RPMI8226 (cell line): ENCODE results near the gene STMN1.

Source experiments
- DNase-seq: peaks from one replicate; pipeline ENCODE4 v3.0.0-alpha.2; 2015

The STMN1 gene

DNA sequence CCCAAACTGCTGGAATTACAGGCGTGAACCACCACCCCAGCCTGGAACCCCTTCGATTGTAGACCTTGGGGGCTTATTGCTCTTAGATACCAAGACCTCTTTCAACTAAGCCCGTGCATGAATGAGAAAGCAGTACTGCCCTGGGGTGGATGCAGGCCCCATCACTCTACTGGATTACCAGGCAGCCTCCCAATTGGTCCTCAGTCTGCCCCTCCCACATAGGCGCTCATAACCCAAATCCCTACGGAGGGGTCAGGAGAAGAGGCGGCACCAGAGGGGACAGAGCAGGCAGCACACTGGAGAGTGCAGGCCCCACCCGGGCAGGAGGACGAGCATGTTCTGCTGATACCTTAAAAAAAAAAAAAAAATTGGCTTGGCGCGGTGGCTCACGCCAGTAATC is 12.4 kb upstream of the STMN1 start:
- no peak for DNase-seq

DNA sequence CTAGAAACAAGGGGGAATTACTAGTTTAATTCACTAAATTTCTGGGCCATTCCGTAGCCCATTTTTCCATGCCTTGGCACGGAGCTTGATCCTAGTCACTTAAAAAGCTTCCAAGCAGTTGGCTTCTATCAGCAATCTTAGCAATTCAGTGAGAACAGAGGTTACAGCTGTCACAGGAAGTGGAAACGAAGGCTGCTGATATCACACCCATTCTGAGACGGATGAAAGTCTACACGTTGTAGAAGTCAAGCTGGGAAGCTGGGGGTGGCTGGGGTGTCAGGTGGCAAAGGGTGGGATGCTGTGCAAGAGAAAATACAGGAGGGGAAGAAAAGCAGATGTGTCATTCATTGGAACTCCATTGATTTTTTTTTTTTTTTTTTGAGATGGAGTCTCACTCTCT is 11.8 kb upstream of the STMN1 start:
- DNase-seq: no peak

DNA sequence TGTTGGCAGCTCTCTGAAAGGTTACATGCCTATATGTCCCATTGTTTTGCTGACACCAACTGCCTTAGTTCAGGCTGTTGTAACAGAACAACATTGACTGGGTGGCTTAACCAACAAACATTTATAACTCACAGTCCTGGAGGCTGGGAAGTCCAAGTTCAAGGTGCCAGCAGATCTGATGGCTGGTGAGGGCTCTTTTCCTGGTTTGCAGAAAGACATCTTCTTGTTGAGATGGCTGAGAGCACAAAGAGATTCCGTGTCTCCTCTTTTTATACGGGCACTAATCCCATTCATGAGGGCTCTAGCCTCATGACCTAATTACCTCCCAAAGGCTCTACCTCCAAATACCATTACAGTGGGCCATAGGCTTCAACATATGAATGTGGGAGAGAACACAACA is 10.2 kb upstream of the STMN1 start:
- DNase-seq: no peak

DNA sequence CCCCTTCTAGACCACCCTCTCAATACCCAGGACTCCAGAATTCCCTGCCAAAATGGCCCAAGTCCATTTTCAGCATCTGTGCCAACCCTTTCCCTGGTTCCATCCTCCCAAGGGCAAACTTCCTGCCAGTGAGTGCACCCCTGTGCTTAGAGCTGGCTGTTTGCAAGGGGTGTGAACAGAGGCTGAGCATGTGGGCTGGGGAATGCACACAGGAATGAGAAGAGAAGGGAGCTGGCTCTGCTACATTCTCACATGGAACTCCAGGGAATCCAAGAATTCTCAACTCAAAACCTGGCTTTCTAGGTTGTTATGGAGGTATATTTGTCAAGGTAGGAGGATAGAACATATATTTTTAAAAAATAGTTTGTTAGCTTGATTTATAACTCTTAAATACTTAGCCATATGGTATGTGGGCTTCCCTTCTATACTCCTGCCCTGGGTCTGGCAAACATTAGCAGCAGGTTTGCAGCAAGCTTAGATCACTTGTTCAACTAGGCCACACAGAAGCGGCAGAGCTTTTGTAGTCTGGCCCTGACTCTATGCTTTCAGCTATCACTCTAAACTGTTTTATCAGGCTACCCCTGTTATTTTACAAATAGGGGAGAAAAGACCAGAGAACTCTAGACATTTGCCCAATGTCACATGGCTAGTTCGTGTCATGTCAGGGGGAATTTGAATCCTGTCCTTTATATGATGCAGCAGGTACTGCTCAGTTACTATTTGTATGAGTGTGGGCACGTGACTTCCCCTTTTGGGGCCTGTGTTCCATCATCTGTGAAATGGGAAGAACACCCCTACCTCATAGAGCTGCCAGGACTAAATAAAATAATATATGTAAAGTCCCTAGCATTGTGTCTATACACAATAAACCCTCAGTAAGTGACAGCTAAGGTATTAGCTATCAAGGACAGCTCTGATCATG is 8.1 kb upstream of the STMN1 start:
- DNase-seq: no peak

DNA sequence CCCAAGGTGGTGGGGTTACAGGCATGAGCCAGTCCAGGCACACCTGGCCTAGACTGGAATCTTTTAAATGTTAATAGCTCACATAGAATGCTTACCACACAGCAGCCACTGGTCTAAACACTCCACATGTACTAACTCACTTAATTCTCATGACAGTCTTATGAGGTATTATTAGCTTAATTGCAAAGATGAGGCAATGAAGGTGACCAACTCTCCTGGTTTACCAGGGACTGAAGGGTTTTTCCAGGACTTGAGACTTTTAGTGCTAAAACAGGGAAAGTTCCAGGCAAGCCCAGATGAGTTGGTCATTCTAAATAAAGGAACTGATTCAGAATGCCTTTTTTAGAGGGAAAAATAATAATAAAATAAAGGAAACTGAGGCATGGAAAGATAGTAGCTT is 7.0 kb upstream of the STMN1 start:
- no peak for DNase-seq

DNA sequence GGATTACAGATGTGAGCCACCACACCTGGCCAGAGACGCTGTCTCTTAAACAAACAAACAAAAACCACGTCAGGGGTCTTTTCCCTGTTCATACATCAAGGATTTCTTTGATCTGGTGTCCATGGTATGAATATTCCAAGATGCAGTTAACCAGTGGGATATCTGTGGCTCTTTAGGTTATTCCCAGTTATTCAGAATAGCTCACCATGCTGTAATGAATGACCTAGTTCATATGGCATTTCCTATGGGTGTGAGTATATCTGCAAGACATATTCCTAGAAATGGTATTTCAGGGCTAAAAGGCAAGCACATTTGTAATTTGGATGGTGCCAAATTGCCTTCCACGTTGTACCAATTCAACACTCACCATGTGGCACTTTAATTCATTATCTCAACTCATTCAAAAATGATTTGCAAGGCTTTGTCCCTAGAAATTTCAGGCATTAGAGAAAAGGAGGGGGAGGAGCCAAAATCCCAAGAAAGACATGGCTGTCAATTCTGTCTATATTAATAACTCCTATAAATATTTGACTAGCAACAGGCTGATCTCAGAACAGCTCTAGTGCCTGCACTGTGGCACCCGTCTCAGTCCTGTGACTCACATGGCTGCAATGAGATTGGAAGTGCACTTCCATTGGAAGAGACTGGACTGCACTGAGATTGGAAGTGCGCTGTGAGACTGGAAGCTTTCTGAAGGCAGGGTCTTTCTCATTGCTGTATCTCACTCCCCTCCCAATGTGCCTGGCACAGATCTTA is 6.0 kb upstream of the STMN1 start:
- DNase-seq: no peak

DNA sequence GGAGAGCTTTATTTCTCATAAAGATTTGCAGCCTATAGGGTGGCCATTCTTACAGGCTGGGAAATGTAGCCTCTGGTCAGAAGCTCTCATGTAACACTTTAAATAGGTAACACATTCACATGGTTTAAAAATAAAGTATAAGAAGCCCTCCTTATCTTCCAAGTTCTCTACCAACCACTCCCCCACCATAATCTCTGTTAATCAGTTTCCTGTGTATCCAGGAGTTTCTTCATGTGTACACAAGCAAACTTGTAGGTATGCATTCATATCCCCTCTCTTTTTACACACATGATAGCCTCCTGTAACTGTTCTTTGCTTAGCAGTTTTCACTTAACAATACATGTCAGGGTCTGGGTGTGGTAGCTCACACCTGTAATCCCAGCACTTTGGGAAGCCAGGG is 4.9 kb upstream of the STMN1 start:
- no peak for DNase-seq

DNA sequence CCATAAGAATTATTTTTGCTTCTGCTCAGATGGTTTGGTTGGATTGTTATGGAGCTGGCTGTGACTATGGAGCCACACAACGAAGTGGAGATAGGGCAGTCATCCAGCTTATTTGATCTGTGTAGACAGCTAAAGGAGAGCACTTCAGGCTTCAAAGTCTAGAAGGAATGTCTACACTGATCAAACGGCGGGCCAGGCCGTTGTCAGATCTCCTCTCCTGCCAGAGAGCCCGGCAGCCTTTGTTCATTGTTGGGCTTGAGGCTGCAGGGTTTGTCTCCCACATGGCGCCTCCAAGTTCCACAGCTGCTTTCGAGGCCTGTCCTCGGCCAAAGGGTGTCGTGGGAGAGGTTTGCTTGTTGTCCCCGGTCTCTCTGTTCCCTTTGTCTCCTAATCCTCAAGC is 2.8 kb upstream of the STMN1 start:
- no peak for DNase-seq

DNA sequence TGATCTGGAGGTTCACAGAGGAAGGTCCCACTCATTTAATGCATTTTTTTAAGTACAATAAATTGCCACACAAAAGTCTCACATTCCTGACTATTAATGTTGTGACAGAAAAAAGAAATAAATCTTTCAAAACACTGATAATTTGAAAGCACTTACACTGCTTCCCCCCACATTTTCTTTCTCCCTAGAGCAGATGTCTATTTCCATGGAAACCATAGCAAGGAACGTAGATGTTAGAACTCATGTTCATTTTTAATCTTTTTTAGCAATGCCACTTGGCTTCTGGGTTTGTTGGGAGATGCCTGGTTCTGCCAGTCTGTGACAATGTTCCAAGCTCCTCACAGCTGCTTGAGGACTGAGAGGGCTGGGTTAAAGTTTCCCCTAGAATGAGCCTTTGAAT is 1.9 kb upstream of the STMN1 start:
- DNase-seq: no peak

DNA sequence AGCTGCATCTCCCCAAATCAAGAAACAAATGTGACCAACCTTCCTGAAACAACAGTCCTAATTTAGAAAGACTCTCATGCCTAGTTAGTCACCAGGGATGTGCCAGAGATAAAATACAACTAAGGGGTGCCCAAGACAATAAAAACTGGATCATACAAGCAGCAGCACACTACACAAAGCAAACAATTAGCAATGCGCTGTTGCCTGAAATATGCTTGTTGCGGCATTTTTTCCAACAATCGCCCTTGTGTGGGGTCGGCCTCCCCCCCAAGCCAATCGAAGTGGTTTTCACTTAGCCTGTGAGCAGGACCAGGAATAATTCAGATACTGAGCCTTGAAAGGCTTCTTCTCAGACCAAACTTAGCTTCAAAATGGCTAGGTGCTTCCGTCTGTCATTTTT is 1.4 kb upstream of the STMN1 start:
- no peak for DNase-seq

DNA sequence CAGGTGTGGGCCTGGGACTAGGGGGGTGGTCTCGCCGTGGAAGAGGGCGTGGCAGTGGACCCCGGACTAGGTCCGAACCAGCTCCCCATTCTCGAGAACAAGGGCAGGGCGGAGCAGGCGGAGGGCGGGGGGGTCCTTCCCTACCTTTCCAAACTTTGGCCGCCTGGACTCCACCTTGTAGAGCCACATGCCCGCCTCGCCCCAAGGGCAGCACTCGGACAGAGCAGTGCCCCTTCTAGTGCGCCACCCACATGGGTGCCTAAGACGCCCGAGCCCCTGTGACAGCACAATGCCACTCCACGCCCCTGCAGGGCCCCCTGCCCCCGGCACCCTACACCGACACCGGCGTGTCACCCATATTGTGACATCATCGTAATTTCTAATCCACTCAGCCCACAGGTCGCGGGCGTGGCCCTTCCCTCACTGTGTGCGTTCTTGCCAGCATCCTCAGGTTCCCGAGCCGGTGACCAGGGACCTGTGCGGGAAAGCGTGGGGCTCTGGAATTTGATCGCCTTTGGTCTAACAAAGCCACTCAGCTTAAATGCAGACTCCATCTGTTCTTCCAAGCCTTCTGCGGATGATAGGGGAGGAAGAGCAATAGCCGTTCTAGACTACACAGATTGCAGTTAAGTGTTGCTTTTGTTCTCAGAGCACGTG is 553 bp upstream of the STMN1 start:
- DNase-seq: no peak

DNA sequence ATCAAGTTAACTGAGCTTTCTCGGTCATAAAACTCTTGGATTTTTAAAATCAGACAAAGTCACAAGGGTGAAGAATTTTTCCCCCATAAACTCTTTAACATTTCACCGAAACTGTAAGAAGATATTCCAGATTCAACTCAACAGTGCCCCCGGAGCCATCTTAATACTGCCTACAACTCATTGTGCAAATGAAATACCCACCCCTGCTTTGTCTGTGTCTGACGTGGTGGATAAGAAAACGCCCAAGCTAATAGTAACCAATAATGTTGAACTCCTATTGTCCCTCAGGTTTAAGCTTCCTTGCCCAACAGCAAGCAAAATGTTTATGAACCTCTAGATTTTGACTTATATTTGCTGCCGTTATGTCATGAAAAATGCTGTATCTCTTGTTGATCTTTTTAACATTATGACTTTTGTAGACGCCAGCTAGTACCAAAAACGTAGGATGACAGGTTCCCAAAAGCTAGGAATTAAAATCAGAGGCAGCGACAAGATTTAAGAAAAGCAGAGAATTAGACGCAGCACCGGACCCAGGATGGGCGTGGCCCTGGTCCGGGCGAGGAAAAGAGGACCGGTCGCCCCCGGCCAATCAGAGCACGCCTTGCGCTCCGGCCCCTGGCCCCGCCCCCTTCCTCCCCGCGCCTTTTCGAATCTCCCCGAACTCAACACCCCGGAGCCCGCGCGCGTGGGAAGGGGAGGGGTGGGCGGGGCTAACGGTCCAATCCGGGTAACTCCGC is 1.1 kb downstream of the STMN1 start:
- peak; percentile 96 for DNase-seq

DNA sequence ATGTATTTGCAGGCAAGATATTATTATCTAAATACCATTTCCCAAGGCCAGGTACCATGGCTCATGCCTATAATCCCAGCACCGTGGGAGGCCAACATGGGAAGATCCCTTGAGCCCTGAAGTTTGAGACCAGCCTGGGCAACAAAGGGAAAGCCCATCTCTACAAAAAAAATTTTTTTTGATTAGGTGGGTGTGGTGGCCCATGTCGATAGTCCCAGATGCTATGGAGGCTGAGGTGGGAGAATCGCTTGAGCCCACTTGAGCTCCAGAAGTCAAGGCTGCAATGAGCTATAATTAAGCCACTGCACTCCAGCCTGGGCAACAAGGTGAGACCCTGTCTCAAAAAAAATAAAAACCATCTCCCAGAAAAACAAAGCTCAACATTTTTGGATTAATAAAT is 2.2 kb downstream of the STMN1 start:
- DNase-seq: no peak

DNA sequence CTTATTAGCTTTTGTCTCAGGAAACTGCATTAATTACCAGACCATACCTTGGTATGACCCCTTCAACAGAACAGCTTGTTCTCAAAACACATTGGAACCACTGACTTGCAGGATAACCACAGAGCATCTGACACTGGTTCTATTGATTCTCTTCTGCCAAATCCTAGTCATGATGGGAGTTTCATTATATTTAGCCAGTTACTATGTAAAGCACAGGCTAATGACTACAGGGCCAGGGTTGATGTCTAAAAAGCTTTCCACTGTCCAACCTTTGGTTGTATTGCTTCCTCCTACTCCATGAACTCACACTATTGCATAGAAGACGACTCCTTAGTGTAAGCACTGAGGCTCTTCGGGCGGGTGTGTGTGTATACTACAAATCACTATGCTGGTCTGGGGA is 3.8 kb downstream of the STMN1 start:
- no peak for DNase-seq

DNA sequence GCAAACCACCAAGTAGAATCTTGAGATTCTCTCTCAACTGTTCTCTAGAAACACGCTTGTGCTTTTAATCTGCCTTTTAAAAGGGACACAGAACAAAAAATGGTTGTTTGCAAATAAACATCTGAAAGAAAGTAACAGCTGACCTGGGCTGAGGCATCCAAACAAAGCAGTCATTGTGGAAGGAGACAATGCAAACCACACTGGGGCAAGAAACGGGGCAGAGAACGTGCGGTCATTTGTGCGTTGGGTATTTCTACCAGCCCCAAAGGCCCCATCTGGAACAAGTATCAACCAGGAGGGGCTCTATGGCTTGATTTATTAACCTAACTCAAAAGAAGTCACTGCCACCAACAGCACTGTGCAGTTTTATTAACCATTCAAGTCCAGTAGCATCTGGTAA is 6.0 kb downstream of the STMN1 start:
- DNase-seq: no peak

DNA sequence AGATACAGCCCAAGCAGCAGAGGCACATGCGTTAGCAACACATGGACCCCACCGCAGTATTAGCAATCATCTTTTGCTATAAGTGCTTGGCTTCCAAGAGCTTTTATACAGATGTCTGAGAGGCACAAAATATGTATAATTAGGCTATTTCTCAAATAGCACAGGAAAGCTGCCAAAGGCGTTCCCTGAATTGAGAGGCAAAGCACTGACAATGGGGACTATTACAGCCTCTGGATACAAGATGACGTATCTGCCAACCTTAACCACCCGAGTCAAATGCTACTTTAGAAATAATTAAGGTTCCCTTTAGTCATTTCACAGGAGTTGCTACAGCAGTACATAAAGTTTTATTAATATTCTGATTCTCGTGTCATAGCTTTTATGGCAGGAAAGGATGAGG is 6.4 kb downstream of the STMN1 start:
- DNase-seq: no peak

DNA sequence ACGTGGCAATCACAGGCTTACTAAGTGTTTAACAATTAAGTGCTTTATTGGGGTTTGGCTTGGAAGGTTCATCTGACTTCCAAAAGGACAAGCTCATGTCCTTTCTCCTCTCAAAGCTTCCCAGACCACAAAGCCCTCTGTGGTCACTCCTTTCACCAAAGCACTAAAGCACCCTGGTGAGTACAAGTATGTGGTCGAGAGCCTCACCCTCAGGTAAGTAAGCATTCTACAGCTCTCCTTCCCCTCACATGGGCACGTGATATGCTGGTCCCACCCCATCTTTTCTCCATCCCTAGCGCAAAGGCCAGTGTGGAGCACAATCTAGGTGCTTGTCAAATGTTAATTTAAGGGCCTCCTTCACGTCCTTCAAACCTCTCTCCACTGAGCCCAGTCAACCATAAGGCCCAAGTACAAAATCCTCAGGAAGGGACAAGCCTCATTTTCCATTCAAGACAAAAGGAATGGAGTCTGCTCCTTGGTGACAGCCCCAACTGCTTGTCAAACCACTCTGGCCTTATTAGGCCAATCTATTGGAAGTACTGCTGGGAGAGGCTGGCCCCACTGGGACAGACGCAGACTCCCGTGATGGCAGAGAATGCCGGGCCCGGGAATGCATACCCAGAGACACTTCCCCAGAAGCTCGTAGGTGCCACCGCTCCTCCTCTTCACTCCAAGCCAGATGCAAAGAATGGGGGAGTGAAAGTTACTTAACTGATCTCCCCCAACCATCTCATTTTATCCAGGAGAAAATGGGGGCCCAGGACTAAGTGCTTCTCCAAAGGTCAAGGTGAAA is 7.8 kb downstream of the STMN1 start:
- no peak for DNase-seq

DNA sequence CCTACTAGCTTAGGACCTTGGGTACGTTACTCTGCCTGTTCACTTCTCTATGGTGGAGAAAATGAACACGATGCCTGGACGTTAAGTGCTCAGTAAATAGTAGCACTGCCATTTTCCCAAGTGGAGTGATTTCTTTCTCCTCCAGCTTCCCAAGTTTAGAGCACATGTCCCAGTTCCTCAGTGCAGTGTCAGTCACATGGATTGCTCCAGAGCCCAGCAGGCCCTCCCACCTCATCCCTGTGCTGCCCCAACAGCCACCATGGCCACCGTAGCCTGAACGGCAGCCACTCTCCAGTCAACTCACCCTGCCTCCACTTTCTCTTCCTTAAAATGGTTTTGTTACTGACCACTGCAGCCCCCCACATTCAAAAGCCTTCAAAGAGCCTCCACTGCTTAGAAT is 8.5 kb downstream of the STMN1 start:
- DNase-seq: no peak

DNA sequence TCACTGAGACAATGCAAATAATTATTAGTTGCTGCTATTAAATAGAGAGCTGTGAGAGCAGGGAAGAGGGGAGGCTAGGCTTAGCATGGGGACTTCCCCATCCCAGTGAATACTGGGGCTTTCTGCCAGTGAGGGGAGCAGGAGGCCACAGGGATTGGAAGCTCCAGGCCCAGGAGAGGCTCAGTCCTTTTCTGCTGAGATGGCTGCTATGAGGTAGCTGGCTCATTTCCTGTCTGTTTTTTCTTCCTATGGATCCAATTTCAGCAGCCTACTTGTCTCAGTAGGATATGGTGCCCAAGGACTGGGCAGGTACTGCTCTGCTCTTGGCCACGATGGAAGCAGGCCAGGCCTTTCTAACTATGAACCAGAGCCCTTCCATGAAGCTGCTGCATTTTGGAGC is 10.0 kb downstream of the STMN1 start:
- no peak for DNase-seq

DNA sequence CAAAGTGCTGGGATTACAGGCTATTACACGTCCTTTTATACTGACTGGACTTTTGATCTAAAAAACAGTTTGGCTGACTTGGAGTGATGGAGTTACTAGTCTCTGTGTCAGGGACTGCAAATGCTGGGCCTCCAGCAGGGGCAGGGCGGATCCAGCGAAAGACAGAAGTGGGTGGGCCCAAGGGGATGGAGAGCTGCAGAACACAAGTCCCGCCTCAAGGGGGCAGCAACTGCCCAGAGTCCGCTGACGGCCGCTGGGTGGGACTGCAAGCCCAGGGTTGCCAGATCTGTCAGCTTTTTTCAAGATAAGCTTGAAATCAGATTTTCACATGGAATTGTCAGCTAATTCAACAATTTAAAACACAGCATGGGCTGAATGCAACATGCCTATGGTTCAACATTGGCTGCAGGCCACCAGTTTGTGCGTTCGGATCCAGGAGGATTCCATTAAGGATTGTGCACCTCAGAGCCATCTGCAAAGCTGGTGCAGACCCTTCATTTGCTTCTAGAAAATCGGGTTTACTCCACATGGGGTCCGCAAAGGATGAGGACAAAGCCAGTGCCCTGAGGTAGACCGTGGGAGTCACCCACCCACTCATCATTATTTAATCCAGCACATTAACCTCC is 10.7 kb downstream of the STMN1 start:
- peak; percentile 92 for DNase-seq

DNA sequence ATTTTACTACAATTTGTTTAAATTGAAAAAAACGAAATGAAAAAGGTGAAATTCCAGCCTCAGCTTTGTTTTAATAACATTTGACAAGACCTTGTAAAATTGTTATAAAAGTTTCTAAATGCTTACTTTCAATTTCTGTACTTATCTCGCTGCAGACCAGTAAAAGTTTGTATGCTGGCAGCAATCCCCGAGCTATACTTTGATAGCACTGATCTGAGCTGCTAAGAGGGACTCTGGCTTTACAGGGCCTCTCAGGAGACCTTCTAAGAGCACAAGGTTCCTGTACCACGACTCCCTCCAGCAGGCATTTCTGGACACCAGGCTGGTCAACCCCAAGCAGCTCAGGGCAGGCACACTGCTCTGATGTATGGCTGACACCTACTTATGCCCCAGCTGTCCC is 13.1 kb downstream of the STMN1 start:
- no peak for DNase-seq

DNA sequence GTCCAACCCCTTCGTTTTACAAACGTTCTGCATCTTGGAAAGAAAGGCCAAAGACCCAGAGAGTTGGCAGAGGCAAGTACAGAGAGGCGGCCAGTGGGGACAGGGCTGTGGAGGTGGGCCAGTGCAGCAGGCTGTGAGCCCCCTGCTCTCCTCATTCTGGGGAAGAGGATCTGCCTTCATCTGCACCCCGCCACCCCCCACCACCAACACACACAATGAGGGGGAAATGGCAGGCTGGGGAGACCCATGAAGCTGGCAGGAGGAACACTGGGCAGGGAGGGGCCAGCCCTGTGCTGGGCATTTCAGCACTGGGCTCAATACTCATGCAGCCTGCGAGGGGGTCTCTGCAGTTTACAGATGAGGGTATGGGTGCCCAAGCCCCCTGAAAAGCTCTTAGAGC is 14.6 kb downstream of the STMN1 start:
- DNase-seq: no peak
